Activated naive CD4-positive, alpha-beta T cell treated with anti-CD3 and anti-CD28 coated beads for 36 hours (primary cell): ENCODE results near the gene WDFY4. TPM values are rescaled to one million over a fixed set of nuclear protein-coding genes. Genes with fewer than 3 reads are reported as not detected.
"Not testable (repeated sequence)": the region's sequence is repeated elsewhere in the genome, so short reads cannot be mapped to it uniquely, and the experiment has no call there.

Source experiments
- CTCF ChIA-PET: fragments of 350-600 bp; sonication (Branson Sonifier 250); formaldehyde crosslinking; loops from one replicate; lab custom pipeline; 2021; ENCODE audit warnings: antibody characterized with exemption; lab: Charles Lee
- DNase-seq: peaks from one replicate; pipeline ENCODE4 v3.0.0-alpha.2; 2020
- H3K27ac Mint-ChIP-seq: one replicate; pipeline ENCODE4 v1.8.0; 2021; ENCODE audit warnings: mild to moderate bottlenecking, mixed read lengths
- H3K27me3 Mint-ChIP-seq: one replicate; pipeline ENCODE4 v1.8.0; 2021; ENCODE audit warnings: low read depth, mixed read lengths
- H3K36me3 Mint-ChIP-seq: one replicate; pipeline ENCODE4 v1.8.0; 2021; ENCODE audit warnings: low read depth, mixed read lengths
- H3K4me1 Mint-ChIP-seq: one replicate; pipeline ENCODE4 v1.8.0; 2021; ENCODE audit warnings: low read depth, mixed read lengths
- H3K4me3 Mint-ChIP-seq: one replicate; pipeline ENCODE4 v1.8.0; 2021; ENCODE audit warnings: mild to moderate bottlenecking, moderate library complexity, mixed read lengths
- H3K9me3 Mint-ChIP-seq: one replicate; pipeline ENCODE4 v1.8.0; 2021; ENCODE audit warnings: mixed read lengths
- intact Hi-C: fragments of 100-400 bp; cut with micrococcal nuclease; formaldehyde crosslinking; loops from one replicate; pipeline ENCODE4 v1.15.1; 2023
- total RNA-seq, 2 experiments: library from RNA; stranded (reverse); gene quantifications; one replicate each; pipeline ENCODE4 v1.2.3, GENCODE V29; 2021

The WDFY4 gene, protein sequence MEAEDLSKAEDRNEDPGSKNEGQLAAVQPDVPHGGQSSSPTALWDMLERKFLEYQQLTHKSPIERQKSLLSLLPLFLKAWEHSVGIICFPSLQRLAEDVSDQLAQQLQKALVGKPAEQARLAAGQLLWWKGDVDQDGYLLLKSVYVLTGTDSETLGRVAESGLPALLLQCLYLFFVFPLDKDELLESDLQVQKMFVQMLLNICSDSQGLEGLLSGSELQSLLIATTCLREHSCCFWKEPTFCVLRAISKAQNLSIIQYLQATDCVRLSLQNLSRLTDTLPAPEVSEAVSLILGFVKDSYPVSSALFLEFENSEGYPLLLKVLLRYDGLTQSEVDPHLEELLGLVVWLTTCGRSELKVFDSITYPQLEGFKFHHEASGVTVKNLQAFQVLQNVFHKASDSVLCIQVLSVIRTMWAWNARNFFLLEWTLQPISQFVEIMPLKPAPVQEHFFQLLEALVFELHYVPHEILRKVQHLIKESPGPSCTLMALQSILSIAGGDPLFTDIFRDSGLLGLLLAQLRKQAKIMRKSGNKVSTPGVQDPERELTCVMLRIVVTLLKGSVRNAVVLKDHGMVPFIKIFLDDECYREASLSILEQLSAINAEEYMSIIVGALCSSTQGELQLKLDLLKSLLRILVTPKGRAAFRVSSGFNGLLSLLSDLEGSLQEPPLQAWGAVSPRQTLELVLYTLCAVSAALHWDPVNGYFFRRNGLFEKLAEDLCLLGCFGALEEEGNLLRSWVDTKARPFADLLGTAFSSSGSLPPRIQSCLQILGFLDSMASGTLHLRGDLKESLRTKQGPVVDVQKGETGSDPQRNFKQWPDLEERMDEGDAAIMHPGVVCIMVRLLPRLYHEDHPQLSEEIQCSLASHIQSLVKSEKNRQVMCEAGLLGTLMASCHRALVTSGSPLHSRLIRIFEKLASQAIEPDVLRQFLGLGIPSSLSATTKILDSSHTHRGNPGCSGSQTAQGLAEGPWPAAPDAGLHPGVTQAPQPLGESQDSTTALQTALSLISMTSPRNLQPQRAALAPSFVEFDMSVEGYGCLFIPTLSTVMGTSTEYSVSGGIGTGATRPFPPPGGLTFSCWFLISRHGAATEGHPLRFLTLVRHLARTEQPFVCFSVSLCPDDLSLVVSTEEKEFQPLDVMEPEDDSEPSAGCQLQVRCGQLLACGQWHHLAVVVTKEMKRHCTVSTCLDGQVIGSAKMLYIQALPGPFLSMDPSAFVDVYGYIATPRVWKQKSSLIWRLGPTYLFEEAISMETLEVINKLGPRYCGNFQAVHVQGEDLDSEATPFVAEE (N-terminal part only)
- under 1 TPM; 0.20 to 0.29 TPM for total RNA-seq

DNA sequence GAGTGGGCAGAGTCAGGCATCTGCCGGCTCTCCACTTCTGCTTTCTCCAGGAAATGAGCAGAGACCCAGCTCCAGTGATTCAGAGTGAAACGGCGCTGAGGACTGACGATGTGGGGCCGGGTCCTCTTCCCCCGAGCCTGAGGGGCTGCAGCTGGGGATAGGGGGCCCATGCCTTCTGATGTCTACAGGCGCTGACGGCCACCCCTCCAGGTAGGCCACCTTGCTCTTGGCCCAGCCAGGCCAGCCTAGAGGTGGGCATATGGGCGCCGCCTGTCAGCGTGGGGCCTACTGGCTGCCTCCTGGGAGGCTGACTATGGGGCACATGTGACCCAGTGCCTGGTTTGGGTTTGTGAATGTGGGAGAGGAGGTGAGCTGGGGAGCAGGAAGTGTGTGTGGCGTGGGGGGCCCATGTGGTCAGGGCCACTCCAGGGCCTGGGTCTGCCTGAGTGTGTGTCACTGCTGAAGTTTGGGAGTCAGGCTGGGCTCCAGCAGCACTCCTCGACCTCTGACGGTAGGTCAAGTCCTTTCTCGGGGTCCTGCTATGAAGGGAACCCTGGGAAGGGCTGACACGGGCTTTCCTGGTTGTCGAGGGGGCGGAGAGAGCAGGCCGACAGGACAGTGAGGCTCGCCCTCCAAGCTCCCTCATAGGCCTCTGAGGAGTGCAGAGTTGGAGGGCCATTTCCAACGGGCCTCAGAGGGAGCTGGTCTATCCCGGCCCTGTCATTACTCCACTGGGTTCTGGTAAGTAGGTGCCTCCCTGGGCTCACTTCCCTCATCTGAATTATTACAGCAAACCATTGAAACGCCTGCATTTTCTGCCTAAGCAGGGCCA, at the start of gene WDFY4:
WDFY4 (plus strand) TSS at position 82 of the 832 bp plus-strand sequence. CDS start 24,860 bp downstream, outside the sequence.
- H3K36me3 Mint-ChIP-seq = no peaks in the 10 kb centered on the region
- H3K4me1 Mint-ChIP-seq = no peaks in the 10 kb centered on the region
- intact Hi-C loops = no loop called here
- peaks cover 7% of the 10 kb centered on the region for H3K27me3 Mint-ChIP-seq
- CTCF ChIA-PET = no interaction called here
- H3K4me3 Mint-ChIP-seq = no peak within 1 kb of the TSS
- no peaks in the 10 kb centered on the region for H3K9me3 Mint-ChIP-seq
- no peak within 1 kb of the TSS for H3K27ac Mint-ChIP-seq
- DNase-seq = no peak

- intact Hi-C loops = no loop called here
- H3K4me1 Mint-ChIP-seq = peaks cover 14% of the 10 kb centered on the region
- peaks cover 45% of the 10 kb centered on the region for H3K27me3 Mint-ChIP-seq
- H3K36me3 Mint-ChIP-seq = no peaks in the 10 kb centered on the region
- no peak overlapping the region for H3K4me3 Mint-ChIP-seq
- DNase-seq = no peak
- no peak overlapping the region for H3K27ac Mint-ChIP-seq
- H3K9me3 Mint-ChIP-seq = no peaks in the 10 kb centered on the region
- CTCF ChIA-PET = interaction anchor here (0.8 kb wide), 1 partner anchor 21 kb away, joined by 7 read pairs; no protein-coding TSS in a partner anchor
These were observed 49.6 kb upstream of the WDFY4 start for GRCh38 chr10:48634984-48635557.

GRCh38 chr10:48636231-48636630, 48.4 kb upstream of the WDFY4 start:
- H3K27me3 Mint-ChIP-seq = peaks cover 45% of the 10 kb centered on the region
- no peaks in the 10 kb centered on the region for H3K36me3 Mint-ChIP-seq
- H3K4me3 Mint-ChIP-seq = no peak overlapping the region
- H3K9me3 Mint-ChIP-seq = peaks cover 3% of the 10 kb centered on the region
- CTCF ChIA-PET = no interaction called here
- DNase-seq = no peak
- intact Hi-C loops = no loop called here
- no peak overlapping the region for H3K27ac Mint-ChIP-seq
- H3K4me1 Mint-ChIP-seq = peaks cover 14% of the 10 kb centered on the region

DNA sequence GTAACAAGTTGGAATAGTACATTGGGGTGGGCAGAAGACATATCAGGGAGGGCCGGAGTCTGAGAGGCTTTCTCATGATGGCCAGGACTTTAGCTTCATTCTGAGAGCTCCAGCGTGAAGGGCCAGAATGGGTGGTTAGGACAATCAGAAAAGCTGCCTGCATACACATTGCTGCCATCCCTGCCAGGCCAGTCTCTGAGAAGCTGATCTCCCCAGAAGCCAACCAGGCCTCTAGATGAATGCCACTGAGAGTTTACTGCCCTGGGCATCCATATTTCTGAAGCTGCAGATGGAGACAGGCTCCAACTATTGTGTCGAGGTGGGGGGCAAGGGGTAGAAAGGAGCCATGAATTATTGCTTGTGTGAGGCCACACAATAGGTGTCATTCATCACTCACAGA, 47.8 kb upstream of the WDFY4 start:
- intact Hi-C loops = no loop called here
- CTCF ChIA-PET = no interaction called here
- H3K4me1 Mint-ChIP-seq = peaks cover 14% of the 10 kb centered on the region

DNA sequence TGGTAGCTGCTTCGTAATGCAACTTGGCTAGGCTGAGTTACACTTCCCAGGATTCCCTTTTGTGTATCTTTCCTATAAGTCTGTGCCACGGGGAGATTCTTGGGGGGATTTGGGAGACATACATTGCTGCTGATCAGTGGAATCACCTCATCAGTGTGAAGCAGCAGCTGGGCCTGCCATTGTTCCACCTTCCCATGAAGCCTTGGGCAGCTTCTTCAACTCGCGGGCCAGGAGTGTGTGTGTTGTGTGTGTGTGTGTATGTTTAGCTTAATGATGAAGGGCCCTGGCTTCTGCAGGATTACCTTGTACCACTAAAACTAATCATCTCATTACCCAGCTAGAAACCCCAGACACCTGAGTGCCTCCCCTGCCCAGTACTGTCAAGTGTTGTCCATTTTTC, 46.5 kb upstream of the WDFY4 start:
- CTCF ChIA-PET = interaction anchor here (2.0 kb wide), 1 partner anchor 18 kb away, joined by 12 read pairs; no protein-coding TSS in a partner anchor
- Mint-ChIP-seq H3K9me3 (peaks cover 8% of the 10 kb centered on the region), H3K27ac (no peak overlapping the region), H3K27me3 (peaks cover 39% of the 10 kb centered on the region), H3K36me3 (no peaks in the 10 kb centered on the region), H3K4me3 (no peak overlapping the region), H3K4me1 (peaks cover 14% of the 10 kb centered on the region)
- intact Hi-C loops = no loop called here
- no peak for DNase-seq

More for the DNA sequence above, 47.8 kb upstream of the WDFY4 start:
- DNase-seq = no peak
- peaks cover 8% of the 10 kb centered on the region for H3K9me3 Mint-ChIP-seq
- H3K27ac Mint-ChIP-seq = no peak overlapping the region
- no peaks in the 10 kb centered on the region for H3K36me3 Mint-ChIP-seq
- peaks cover 45% of the 10 kb centered on the region for H3K27me3 Mint-ChIP-seq
- H3K4me3 Mint-ChIP-seq = no peak overlapping the region

DNA sequence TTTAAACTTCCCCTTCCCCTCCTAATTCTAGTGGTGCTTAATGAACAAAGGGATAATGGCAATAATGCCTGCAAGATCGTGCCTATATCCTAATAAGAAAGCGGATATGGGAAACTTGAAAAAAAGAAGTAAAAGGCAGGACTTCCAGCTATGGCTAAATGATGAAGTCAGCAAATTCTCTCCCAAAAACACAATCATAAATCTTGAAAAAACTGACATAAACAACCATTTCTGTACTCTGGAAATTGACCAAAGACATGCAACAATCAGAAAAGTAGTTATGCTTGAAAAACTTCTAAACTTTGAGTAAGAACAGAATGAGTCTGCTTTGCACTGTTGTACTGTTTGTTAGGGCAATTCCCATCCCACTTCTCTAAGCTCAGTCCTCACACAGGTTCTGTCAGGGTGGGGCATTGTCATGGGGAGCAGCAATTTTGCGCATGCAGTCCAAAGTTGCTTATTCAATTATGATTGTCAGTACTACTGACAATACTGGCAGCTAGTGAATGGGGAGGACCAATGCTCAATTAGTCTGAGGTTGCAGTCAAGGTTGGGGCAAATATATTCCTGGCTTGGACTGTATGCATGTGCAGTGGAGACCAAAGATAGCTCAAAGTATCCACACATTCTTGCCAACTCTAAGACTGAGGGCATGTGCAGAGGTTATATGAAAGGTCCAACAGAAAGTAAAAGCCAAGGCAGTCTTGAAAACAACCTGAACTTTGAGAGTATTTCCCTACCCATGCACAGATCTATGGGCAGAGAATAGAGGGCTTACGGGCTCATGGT, 45.7 kb upstream of the WDFY4 start:
- intact Hi-C loops = no loop called here
- Mint-ChIP-seq H3K36me3 (no peaks in the 10 kb centered on the region), H3K9me3 (peaks cover 8% of the 10 kb centered on the region), H3K4me3 (no peak overlapping the region), H3K27ac (no peak overlapping the region), H3K27me3 (peaks cover 39% of the 10 kb centered on the region), H3K4me1 (peaks cover 8% of the 10 kb centered on the region)
- DNase-seq = no peak
- CTCF ChIA-PET = interaction anchor here (2.0 kb wide), 1 partner anchor 17 kb away, joined by 12 read pairs; no protein-coding TSS in a partner anchor

DNA sequence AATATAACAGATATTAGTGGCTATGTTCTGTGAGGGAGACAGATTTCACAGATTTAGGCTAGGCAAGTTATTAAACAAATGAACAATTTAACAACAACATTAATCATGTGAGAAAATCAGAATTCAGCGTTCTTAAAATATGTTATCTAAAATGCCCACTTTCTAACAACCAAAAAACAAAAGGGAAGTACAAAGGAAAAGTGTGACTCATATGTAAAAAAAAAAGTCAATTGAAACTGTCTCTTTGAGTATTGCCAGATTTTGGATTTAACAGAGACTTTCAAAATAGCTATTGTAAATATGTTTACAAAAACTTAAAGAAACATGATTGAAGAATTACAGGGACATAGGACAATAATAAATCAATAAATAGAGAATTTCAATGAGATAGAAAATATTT, 45.0 kb upstream of the WDFY4 start:
- Mint-ChIP-seq H3K27me3 (peaks cover 39% of the 10 kb centered on the region), H3K36me3 (no peaks in the 10 kb centered on the region), H3K27ac (no peak overlapping the region), H3K9me3 (peaks cover 8% of the 10 kb centered on the region), H3K4me3 (no peak overlapping the region), H3K4me1 (peaks cover 1% of the 10 kb centered on the region)
- no peak for DNase-seq
- intact Hi-C loops = no loop called here
- CTCF ChIA-PET = interaction anchor here (1.3 kb wide), 1 partner anchor 16 kb away, joined by 4 read pairs; no protein-coding TSS in a partner anchor

GRCh38 chr10:48640326-48640725, 44.3 kb upstream of the WDFY4 start:
- peaks cover 8% of the 10 kb centered on the region for H3K9me3 Mint-ChIP-seq

DNA sequence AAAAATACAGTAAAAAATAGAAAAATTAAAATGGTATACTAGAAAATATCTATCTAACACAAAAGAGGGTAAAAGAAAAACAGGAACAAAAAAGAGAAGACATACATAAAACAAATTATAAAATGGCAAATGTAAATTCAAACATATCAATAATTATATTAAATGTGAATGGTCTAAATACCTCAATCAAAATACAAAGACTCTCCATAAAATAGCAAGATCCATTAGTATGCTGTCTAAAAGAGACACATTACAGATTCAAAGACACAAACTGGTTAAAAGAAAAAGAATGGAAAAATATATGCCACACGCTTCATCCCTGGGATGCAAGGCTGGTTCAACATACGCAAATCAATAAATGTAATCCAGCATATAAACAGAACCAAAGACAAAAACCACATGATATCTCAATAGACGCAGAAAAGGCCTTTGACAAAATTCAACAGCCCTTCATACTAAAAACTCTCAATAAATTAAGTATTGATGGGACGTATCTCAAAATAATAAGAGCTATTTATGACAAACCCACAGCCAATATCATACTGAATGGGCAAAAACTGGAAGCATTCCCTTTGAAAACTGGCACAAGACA, 43.5 kb upstream of the WDFY4 start:
- H3K27ac Mint-ChIP-seq, H3K36me3 Mint-ChIP-seq, H3K9me3 Mint-ChIP-seq, H3K4me1 Mint-ChIP-seq, intact Hi-C loops, CTCF ChIA-PET, DNase-seq, H3K4me3 Mint-ChIP-seq: not testable (repeated sequence)
- H3K27me3 Mint-ChIP-seq = peaks cover 33% of the 10 kb centered on the region

More at GRCh38 chr10:48640326-48640725, 44.3 kb upstream of the WDFY4 start:
- CTCF ChIA-PET = interaction anchor here (0.8 to 1.3 kb wide), 2 partner anchors 15 to 18 kb away, joined by 4 read pairs; no protein-coding TSS in a partner anchor
- Mint-ChIP-seq H3K27ac (no peak overlapping the region), H3K4me3 (no peak overlapping the region), H3K4me1 (no peaks in the 10 kb centered on the region), H3K36me3 (no peaks in the 10 kb centered on the region), H3K27me3 (peaks cover 39% of the 10 kb centered on the region)
- intact Hi-C loops = no loop called here
- DNase-seq = no peak

DNA sequence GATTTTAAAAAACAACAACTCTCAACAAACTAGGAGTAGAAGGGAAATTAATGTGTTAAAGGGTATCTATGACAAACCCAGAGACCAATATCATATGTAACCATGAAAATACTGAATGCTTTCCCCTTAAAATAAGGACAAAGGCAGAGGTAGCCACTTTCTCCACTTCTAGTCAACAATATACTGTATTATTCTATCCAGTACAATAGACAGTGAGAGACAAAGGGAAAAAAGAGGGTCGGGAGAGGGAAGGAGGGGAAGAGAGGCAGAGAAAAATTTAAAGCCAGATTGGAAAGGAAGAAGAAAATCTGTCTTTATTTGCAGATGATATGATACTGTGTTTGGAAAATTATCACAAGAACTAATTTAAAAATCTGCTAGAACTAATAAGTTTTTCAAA, 39.1 kb upstream of the WDFY4 start:
- no peak overlapping the region for H3K27ac Mint-ChIP-seq
- H3K36me3 Mint-ChIP-seq = no peaks in the 10 kb centered on the region
- H3K4me1 Mint-ChIP-seq = no peaks in the 10 kb centered on the region
- no peak overlapping the region for H3K4me3 Mint-ChIP-seq
- intact Hi-C loops = no loop called here
- H3K9me3 Mint-ChIP-seq = peaks cover 6% of the 10 kb centered on the region
- peaks cover 9% of the 10 kb centered on the region for H3K27me3 Mint-ChIP-seq
- CTCF ChIA-PET = interaction anchor here (1.0 to 1.3 kb wide), 2 partner anchors 10 to 13 kb away, joined by 3 to 4 read pairs; no protein-coding TSS in a partner anchor
- DNase-seq = no peak
